NCI-H1930 (cell line): ENCODE results near the gene EDN1.
"Not testable (repeated sequence)": the region's sequence is repeated elsewhere in the genome, so short reads cannot be mapped to it uniquely, and the experiment has no call there.

ENCODE experiments used
- DNase-seq, 2 experiments: peaks; one replicate each; lab custom pipeline; 2025; lab: John Stamatoyannopoulos, UW

The EDN1 gene

DNA sequence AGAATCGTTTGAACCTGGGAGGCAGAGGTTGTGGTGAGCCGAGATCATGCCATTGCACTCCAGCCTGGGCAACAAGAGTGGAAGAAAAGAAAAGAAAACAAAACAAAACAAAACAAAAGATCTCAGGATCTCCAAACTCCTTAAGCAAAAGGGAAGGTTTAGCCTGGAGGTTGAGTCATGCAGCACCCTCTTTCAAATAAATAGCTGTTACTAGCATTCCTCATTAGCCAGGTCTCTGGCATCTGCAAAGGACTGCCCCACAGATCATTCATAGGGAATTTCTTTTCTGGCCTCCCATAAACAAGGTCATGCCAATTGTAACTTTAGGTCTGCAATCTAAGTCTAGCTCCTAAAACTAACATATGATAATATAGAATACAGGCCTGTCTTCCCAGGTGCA, 37.2 kb downstream of the EDN1 start:
- DNase-seq = no peak

DNA sequence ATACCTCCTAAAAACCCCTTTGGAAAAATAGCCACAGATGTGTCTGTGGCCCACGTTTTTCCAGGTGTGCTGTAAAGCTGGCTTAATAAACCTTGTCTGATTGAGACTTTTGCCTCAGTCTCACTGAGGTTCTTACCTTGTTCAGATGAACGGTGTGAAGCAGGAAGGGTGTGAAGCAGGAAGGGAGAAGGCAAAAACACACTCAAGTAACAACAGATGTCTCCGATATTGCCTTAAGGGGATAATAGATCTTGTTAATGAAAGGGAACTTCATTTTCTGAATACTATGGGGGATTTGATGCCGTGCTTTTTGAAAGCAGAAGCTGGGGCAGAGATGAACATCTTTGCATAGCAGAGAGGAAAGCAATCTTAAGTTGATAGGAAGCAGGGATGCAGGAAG, 37.8 kb downstream of the EDN1 start:
- DNase-seq = no peak

DNA sequence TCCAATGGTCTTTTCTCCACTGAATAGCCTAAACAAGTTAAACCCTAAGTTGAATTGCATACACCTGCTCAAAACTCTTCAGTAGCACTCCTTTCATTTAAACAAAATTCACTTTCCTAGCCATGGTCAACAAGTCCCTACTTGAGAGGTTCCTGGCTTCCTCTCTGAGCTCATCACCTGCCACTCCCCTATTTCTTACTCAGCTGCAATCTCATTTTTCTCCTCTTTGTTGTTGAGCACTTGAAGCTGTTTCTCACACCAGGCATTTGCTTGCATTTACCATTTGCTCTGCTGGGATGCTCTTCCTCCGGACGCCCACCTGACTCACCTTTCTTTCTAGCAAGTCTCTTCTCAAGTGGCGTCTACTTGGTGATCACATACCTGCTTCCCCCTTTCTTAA, 38.5 kb downstream of the EDN1 start:
- DNase-seq = no peak

DNA sequence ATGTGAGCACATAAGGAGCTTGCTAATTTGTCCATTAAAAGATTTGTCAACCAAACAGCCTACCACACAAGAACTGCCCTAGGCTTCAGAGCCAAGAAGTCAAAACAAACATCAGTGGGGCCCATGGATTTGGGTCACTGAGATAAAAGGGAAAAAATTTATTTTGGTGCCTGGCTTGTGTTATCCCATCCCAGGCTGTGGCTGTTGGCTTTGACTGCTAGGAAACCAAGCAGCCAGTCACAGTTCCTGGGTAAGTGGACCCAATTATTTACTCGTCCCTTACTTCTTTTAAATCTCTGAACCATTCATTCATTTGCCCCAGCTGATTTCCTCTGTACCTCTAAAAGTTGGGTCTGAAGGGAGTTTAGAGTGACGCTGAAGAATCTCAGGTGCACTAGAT, 41.3 kb downstream of the EDN1 start:
- DNase-seq = no peak

DNA sequence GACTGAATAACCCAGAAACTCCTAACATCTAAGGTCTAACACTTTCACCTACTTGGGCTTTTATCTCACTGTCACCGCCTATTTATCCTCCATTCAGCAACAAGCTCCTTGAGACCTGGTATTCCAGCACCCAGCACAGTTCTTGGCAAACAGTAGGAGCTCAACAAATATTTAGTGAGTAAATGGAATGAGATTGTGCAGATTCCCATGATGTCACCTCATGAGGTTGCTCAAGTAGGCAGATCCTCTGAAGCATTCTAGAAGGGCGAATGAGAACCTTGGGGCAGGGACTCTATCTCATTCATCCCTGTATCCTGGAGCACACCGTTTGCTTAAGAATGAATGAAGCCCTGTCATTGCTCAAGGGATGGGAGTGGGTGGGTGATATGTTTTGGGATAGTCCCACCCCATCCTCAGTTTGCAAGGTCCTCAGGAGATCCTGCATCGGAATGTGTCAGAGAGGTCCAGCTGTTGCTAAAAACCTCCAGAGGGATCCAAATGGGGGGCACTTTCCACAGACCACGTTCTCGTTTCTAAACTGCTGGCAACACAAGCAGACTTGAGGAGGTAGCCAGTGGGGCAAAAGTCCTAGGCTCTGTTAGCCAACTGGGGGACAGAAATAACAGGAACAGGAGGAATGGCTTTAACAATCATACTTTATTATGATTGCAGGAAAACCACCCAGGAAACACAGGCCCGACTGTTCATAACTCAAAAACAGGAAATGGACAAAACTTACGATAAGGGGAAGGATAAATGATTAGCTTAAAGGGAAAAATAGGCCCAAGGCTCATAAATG, 42.0 kb downstream of the EDN1 start:
- no peak for DNase-seq

DNA sequence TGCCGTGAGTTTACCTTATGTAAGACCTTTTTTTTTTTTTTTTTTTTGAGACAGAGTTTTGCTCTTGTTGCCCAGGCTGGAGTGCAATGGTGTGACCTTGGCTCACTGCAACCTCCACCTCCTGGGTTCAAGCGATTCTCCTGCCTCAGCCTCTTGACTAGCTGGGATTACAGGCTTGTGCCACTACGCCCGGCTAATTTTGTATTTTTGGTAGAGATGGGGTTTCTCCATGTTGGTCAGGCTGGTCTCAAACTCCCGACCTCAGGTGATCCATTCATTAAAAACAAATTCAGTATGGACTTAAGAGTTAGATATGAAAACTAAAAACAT, 42.6 kb downstream of the EDN1 start:
- not testable (repeated sequence) for DNase-seq

DNA sequence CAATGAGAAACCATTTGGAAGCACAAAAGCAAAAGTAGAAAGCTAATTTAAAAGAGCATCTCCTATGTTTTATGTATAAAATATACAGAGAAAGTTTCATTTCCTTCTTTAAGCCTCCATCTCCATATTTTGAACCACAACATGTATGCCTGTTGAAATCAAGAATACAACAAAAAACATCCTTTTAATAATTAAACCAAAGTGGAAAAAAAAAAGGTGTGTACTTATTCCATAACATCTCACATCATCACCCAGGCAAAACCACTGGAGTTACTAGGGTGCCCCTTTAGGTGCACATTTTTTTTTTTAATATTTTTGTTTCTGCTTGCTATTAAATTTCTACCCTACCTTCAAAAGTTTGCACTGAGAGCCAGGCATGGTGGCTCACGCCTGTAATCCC, 43.0 kb downstream of the EDN1 start:
- no peak for DNase-seq

DNA sequence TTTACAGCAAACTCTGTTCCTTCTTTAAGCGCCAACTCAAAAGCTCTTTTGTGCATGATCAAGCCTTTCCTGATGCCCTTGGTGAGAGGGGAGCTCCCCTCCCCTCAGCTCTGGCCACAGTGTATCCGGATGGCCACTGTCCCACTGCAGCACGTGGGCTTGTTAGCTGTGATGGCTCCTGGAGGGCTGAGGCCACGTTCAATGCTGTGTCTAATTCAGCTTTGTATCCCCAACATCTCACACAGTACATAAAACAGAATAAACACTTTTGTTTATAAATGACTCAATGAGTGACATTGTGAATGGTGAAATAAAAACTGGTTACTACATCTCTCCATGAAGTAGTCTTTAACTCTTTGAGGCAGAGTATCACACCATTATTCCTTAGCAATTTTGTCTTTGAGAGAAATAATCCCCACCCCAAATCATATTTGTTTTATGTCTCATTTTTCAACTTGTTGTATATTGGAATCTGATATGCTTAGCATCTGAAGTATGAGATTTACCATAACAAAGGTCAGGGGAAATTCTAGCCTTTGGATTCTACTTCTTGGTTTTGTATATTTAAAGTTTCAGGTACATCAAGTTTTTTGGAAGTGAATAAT, 44.5 kb downstream of the EDN1 start:
- DNase-seq = no peak

DNA sequence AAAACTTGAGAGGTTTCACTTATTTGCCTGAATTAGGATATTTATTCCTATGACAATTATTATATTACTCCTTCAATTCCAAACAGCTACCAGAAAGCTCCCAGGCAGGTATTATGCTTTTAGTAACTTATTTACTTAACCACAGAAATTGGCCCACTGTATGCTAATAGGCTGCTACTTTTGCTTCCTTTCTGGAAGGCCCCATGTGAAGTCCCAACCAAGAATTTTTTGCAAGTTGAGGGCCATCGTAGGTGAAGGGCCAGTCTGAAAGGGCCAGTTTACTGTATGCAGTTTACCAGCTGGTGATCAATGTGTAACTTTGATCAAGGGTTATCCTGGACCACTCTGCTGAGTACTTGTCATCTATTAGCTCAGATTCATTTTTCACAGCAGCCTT, 45.0 kb downstream of the EDN1 start:
- no peak for DNase-seq

DNA sequence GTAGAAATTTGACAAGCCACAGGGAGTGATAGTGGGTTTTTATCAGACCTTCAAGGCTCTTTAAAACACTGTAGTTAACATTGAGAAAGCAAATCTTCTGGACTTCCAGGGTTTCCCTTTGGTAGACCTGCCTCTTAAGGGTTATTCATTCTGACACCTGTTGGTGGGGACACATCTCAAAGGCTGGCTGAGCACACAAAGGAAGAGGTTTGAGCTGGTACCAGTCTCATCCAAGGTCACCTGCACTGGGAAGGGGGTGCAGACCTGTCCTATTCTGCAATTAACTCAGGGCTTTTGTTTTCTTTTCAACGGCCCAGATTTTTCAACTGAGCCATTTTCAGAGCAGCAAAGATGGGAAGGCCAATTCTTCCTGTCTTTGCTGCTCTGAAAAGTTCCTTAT, 45.6 kb downstream of the EDN1 start:
- no peak for DNase-seq

DNA sequence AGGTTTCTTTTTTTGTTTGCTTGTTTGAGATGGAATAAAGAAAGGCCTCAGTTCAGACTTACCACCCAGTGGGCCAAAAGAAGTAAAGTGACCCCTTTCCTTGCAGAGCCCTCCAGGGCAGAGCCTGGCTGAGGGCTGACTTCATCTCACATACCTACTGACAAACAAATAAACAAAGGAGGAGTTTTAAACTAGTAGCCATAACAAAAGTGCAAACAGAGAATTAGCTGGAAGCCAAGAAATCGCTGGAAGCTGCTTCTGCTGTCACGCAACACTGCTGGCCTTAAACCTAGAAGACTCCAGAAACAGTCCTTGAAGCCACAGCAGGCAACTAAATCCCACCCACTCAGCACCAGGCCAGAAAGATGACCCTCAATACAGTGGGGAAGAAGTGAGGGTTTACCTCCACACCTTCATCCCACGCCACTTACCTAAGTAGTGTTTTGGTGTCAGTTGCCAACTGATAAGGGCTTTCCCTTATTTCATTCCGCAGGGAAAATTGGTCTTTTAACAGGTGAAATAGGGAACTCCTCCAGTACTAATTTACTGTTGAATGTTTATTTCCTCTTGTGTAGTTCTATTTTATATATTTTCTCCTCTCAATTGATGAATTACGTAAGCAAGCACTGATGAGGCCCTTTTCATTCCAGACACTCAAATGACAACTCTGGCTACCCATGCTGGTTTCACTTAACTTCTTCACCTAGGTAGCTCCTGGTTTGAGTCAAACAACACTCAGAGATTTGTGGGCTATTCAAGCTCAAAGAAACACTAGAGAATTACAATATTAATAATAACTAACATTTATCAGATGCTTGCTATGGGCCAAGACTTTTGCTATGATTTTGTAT, 46.2 kb downstream of the EDN1 start:
- DNase-seq = no peak

DNA sequence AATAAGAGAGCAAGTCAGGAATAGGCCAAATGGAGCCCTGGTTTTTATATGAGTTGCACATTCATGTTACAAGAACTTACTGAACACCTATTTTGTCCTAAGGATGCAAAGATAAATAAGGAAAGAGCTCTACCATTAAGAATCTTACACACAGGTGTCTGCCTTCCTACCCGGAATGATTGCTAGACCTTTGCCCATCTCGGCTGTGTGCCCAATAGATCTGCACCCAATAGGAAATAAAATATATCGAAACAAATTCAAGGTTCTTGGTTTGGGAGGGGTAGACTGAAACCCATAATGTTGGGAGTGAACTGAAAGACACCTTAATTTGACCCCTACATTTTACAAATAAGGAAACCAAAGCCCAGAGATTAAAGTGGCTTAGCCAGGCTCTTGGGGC, 48.9 kb downstream of the EDN1 start:
- no peak for DNase-seq

DNA sequence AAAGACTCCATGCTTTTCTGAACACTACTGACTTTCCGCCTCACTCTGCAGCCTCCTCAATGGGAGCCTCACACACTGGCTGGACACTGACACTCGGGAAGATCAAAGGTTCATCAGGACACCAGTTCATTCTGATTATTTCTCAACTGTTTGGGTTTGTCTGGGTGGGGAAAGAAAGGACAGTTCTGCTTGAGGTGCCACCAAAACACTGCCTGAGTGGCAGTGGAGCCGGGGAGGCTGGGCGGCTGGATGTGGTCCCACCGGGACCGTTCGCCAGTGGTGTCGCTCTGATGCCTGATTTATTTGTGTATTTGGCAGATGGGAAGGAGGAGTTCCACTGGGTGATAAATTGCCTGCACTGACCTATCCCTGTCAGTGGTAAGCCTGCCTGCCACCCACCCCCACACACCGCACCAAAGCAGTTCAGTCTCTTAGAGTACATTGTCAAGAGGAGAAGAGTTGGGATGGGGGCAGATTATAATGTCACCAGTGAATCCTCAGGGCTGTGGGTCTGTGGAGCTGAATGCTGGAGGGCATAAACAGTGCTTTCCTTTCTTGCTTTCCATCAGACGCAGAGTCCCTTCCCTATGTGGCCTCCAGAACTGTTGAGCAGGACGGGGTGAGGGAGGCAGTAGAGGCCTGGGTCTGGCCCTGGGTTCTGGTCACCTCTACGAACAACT, 49.8 kb downstream of the EDN1 start:
- no peak for DNase-seq

DNA sequence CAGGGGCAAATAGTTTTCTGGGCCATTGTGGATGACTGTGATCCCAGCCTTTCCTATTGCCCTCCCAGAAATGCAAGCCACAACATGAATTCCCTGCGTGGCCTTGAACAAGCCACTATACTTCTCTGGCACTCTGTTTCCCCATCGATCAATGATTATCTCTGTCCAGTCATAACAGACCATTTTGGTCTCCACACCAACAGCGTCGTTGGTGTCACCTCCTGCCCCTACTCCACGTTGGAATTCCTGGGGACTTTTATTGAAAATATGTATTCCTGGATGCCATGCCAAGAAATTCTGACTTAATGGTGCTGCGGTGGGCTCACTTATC, 50.3 kb downstream of the EDN1 start:
- DNase-seq = no peak

DNA sequence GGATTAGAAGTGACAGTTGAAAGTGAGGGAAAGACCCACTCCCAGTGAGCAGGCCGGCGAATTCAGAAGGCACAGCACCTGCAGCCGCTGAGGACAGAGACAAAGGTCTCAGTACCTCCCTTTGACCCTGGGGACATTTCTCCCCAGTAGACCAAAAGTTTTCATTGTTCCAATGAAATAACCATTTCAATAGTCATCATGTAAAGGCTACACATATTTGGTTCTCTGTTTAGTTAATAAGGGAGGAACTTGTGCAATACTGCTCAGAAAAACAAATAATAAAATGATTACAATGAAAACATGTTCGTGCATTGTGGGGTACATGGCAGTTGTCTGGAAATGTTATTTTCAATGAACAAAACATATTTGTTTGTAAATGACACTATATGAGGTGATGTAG, 52.5 kb downstream of the EDN1 start:
- no peak for DNase-seq

DNA sequence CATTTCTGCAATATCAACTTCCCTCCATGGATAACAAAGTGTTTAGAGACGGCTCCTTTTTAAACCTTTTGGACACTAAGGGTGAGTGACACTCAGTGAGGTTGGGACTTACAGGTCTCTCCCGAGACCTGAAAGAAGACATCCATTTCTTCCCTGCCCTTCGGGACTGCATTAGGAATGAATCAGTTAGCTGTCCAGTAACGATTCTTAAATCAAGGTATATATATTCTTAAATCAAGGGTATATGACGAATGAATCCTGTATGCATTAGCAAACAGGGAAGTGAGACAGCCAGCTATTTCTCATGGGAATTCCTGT, 52.9 kb downstream of the EDN1 start:
- DNase-seq = no peak

DNA sequence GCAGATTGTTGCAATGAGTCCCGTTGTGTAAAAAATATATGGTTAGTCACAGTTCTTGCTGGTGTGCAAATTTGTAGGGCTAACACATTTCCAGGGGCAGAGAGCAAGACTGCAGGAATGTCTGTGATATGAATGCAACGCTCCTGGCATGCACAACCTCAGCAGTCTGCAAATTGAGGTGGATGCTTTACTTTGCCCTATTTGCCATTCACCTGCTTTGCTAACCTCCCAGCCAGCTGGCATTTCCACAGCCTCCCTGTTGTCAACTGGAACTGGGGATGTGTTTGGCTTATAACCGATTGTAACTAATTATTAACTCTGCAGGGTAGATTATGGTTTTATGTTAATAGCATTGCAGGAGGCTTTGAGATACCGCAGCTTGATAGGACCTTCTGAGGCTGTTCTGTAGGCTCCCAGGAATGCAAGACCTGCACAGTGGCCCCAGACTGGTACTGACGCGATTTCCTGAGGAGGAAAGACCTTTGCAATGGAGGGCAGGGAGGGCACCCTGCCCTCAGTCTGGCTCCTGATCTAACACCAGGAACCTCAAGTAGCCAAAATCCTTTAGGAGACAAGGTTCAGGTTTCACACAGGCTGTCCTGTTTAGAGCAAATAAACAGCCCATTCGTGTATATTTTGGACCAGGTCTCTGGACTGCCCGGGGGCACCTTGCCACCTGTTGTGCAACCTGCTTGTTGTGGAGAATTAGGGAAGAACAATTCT, 53.4 kb downstream of the EDN1 start:
- no peak for DNase-seq

DNA sequence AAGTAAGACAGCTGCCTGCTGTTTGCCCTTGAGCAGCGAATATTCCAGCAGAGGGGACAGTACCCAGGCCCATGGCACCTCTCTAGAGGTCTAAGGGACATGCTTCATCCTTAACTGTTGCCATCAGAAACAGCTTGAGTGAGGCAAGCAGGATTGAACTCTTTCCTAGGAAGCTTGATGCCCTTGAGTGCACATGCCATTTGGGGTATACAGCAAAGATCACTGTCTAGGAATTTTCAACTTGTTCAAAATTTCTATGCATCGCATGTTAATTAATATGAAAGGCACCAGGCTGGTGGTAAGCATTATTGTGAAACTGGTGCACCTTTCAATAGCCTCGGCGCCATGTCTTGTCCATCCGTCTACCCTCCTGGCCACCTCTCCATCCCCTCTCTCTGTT, 54.1 kb downstream of the EDN1 start:
- no peak for DNase-seq

DNA sequence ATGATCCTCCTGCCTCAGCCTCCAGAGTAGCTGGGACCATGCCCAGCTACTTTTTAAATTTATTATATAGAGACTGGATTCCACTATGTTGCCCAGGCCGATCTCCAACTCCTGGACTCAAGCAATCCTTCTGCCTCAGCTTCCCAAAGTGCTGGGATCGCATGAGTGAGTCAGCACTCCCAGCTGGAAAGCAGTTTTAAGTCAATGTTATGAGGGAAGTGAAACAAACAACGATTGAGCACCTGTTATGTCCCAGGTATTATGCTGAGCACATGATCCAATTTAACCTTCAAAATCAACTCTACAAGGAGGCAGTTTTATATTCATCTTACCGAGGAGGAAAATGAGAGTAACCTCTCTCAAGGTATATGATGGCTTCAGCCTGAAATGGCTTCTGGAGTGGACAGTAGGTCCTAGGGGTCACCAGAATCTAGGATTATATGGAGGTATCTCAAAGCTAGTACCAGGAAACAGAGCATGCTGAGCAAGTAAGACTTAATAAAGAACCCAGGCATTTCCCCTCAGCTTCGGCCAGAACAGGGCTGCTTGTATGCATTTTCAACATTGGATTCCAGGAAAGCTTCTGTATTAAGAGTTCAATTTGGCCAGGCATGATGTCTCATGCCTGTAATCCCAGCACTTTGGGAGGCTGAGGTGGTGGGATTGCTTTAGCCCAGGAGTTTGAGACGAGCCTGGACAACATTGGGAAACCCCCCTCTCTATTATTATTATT, 55.0 kb downstream of the EDN1 start:
- DNase-seq = no peak

DNA sequence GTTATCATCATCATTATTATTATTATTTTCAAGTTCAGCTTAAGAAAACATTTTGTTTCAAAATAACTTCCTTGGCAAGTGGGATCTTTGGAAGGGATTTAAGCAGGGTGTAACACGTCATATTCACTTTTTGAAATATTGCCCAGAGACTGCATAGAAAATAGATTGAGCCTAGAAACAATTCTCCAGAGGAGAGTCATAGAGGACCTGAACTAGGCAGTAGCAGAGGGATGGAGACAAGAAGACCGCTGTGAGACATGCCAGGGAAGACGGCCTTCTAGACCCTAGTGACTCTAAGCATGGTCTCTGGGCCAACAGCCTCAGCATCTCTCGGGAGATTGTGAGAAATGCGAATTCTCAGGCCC, 55.5 kb downstream of the EDN1 start:
- no peak for DNase-seq
